ENCODE data around the gene AGL. TPM values are rescaled to one million over a fixed set of nuclear protein-coding genes. Genes with fewer than 3 reads are reported as not detected.
A peak's percentile ranks its signal among the peaks of the same experiment; 100 is the strongest.

Gene AGL
- total RNA-seq, 2 donors from 2014 or later = 6.3 to 10.4 TPM

GRCh38 chr1:99964806-99965205 lies 114.6 kb downstream of the AGL start:
- H3K9me3 ChIP-seq = no peaks in the 10 kb centered on the region
- intact Hi-C loops (cut with DNase I) = no loop called here
- no peak for ATAC-seq

GRCh38 chr1:99965646-99966375 lies 115.7 kb downstream of the AGL start:
- peak; percentile 22 for ATAC-seq
- intact Hi-C loops (cut with DNase I) = no loop called here
- Histone ChIP-seq H3K4me1 (peaks cover 38% of the 10 kb centered on the region), H3K36me3 (replicated peaks in 1 of 2; ENCODE audit: insufficient read depth in 1 of 2, low read depth in 2 of 2) (no peaks in the 10 kb centered on the region), H3K9me3 (no peaks in the 10 kb centered on the region), H3K4me3 (no peak overlapping the region), H3K27ac (peak overlapping the region in 2 of 4 donors; percentile 44 to 67), H3K27me3 (no peaks in the 10 kb centered on the region)
- DNase-seq = no peak
- WGBS, 2 donors = 12 to 26% methylated on average over 2 of the region's 2 CpGs
- TF ChIP-seq, protein P1, sequence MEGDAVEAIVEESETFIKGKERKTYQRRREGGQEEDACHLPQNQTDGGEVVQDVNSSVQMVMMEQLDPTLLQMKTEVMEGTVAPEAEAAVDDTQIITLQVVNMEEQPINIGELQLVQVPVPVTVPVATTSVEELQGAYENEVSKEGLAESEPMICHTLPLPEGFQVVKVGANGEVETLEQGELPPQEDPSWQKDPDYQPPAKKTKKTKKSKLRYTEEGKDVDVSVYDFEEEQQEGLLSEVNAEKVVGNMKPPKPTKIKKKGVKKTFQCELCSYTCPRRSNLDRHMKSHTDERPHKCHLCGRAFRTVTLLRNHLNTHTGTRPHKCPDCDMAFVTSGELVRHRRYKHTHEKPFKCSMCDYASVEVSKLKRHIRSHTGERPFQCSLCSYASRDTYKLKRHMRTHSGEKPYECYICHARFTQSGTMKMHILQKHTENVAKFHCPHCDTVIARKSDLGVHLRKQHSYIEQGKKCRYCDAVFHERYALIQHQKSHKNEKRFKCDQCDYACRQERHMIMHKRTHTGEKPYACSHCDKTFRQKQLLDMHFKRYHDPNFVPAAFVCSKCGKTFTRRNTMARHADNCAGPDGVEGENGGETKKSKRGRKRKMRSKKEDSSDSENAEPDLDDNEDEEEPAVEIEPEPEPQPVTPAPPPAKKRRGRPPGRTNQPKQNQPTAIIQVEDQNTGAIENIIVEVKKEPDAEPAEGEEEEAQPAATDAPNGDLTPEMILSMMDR (IDR thresholded peaks at IDR 0.05) = no peak
- TF ChIP-seq POLR2A (IDR thresholded peaks at IDR 0.05) = no peak

More at GRCh38 chr1:99964806-99965205, 114.6 kb downstream of the AGL start:
- no peak overlapping the region for H3K4me3 ChIP-seq
- no peak for TF ChIP-seq POLR2A (IDR thresholded peaks at IDR 0.05)
- TF ChIP-seq, protein P1 (IDR thresholded peaks at IDR 0.05) = no peak
- whole genome bisulfite sequencing, 2 donors = 90 to 91% methylated on average over 3 of the region's 3 CpGs
- H3K27me3 ChIP-seq = no peaks in the 10 kb centered on the region
- H3K36me3 ChIP-seq (replicated peaks in 1 of 2; ENCODE audit: insufficient read depth in 1 of 2, low read depth in 2 of 2) = no peaks in the 10 kb centered on the region
- DNase-seq = no peak
- H3K4me1 ChIP-seq = peaks cover 35% of the 10 kb centered on the region
- H3K27ac ChIP-seq = no peak overlapping the region

GRCh38 chr1:99968214-99968613 lies 118.1 kb downstream of the AGL start:
- TF ChIP-seq, protein P1 (IDR thresholded peaks at IDR 0.05) = no peak
- no peak for TF ChIP-seq POLR2A (IDR thresholded peaks at IDR 0.05)
- Histone ChIP-seq H3K9me3 (no peaks in the 10 kb centered on the region), H3K4me1 (peaks cover 45% of the 10 kb centered on the region), H3K27ac (no peak overlapping the region), H3K27me3 (no peaks in the 10 kb centered on the region), H3K36me3 (replicated peaks in 1 of 2; ENCODE audit: insufficient read depth in 1 of 2, low read depth in 2 of 2) (no peaks in the 10 kb centered on the region), H3K4me3 (no peak overlapping the region)
- intact Hi-C loops (cut with DNase I) = no loop called here
- DNase-seq = no peak
- no peak for ATAC-seq
- 89 to 95% methylated on average over 4 of the region's 4 CpGs for WGBS, 2 donors

DNA sequence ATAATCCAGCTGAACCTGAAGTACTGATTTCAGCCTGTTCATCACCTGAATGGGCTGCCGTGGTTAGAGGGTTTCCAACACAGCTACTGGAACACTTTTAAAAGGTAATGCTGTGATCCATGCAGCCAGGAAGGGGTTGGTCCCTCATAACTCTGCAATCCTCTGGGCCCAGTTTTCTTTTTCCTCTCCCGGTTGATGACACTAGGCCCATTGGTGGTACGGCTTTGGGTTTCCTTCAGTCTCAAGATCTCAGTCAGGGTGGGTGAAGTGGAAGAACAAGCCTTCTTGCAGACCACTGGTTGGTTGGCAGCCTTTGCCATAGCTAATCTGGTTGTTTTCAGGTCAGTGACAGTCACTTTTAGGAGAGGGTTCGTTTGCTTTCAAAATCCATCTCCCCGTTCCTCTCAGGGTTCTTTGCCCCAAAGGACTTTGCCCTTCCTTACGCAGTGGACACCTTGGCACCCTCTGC lies 119.1 kb downstream of the AGL start:
- ATAC-seq (no peak), DNase-seq (peak in 3 of 4 donors; percentile 6 to 11 (median 8))
- peak overlapping the region; percentile 45 to 90 (median 78) for H3K27ac ChIP-seq

More for the DNA sequence above, 119.1 kb downstream of the AGL start:
- intact Hi-C loops (cut with DNase I) = no loop called here
- peak overlapping the region in 1 of 2 donors; percentile 96 for H3K4me3 ChIP-seq
- no peaks in the 10 kb centered on the region for H3K9me3 ChIP-seq
- 4 to 5% methylated on average over 6 of the region's 6 CpGs for WGBS, 2 donors
- no peaks in the 10 kb centered on the region for H3K27me3 ChIP-seq
- no peaks in the 10 kb centered on the region for H3K36me3 ChIP-seq (replicated peaks in 1 of 2; ENCODE audit: insufficient read depth in 1 of 2, low read depth in 2 of 2)
- peaks cover 45% of the 10 kb centered on the region for H3K4me1 ChIP-seq
- TF ChIP-seq, protein P1 (IDR thresholded peaks at IDR 0.05) = no peak
- TF ChIP-seq POLR2A (IDR thresholded peaks at IDR 0.05) = no peak
